ENCODE results near the gene ARHGAP33. TPM values are rescaled to one million over a fixed set of nuclear protein-coding genes. Genes with fewer than 3 reads are reported as not detected.

Gene ARHGAP33
- total and polyA plus RNA-seq, 4 donors: 3.1 to 16.6 (median 12.2) TPM

DNA sequence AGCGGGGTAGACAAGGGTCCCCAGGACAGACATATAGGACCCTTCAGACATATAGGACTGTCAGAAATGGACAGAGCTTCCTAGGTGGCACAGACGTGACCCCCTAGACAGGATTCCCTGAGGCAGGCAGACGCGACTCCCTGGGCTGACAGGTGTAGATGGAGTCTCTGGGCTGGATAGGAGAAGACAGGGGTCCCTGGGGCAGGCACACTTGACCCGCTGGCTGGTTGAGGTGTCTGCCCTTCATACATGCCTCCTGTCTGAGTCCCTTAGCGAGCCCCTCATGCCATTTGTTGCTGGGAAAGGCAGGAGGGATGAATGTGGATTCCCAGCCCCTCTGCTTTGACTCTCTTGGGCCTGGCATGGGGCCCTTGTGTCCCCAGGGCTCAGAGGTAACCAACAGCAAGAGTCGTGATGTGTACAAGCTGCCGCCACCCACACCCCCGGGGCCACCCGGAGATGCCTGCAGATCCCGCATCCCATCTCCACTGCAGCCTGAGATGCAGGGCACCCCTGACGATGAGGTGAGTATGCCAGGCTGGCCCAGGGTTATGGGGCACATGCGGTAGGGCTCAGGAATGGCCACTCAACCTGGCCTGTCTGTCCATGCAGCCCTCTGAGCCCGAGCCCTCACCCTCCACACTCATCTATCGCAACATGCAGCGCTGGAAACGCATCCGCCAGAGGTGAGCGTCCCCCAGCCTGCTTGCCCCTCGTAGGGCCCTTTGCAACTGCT lies 21.6 kb upstream of the ARHGAP33 start:
- ATAC-seq (ENCODE audit: insufficient read depth, low FRiP score): no peak
- DNase-seq: no peak
- WGBS, 2 donors: 96 to 98% methylated on average over 20 of the region's 20 CpGs
- Histone ChIP-seq H3K27ac (ENCODE audit: low read depth in 1 of 2, low read length in 1 of 2) (no peak overlapping the region), H3K36me3 (ENCODE audit: control insufficient read depth in 4 of 4, insufficient read depth in 4 of 4, low read length in 4 of 4) (peaks cover 0 to 26% (median 12%) of the 10 kb centered on the region in 4 donors), H3K4me1 (ENCODE audit: control insufficient read depth in 5 of 5, insufficient read depth in 5 of 5, low read length in 5 of 5) (peaks cover 0 to 36% (median 16%) of the 10 kb centered on the region in 5 donors), H3K9ac (ENCODE audit: insufficient read depth in 1 of 2, low read length in 2 of 2) (no peak overlapping the region), H3K9me3 (ENCODE audit: control insufficient read depth in 4 of 4, insufficient read depth in 3 of 4, low read length in 3 of 4) (peaks cover 0 to 1% (median 0%) of the 10 kb centered on the region in 4 donors), H3K4me3 (no peak overlapping the region), H3K27me3 (ENCODE audit: control insufficient read depth in 3 of 3, insufficient read depth in 3 of 3, low read length in 2 of 3) (peaks cover 0 to 4% (median 0%) of the 10 kb centered on the region in 3 donors)
- TF ChIP-seq, protein P1, sequence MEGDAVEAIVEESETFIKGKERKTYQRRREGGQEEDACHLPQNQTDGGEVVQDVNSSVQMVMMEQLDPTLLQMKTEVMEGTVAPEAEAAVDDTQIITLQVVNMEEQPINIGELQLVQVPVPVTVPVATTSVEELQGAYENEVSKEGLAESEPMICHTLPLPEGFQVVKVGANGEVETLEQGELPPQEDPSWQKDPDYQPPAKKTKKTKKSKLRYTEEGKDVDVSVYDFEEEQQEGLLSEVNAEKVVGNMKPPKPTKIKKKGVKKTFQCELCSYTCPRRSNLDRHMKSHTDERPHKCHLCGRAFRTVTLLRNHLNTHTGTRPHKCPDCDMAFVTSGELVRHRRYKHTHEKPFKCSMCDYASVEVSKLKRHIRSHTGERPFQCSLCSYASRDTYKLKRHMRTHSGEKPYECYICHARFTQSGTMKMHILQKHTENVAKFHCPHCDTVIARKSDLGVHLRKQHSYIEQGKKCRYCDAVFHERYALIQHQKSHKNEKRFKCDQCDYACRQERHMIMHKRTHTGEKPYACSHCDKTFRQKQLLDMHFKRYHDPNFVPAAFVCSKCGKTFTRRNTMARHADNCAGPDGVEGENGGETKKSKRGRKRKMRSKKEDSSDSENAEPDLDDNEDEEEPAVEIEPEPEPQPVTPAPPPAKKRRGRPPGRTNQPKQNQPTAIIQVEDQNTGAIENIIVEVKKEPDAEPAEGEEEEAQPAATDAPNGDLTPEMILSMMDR (IDR thresholded peaks at IDR 0.05; ENCODE audit: control extremely low read depth, extremely low read depth): no peak

DNA sequence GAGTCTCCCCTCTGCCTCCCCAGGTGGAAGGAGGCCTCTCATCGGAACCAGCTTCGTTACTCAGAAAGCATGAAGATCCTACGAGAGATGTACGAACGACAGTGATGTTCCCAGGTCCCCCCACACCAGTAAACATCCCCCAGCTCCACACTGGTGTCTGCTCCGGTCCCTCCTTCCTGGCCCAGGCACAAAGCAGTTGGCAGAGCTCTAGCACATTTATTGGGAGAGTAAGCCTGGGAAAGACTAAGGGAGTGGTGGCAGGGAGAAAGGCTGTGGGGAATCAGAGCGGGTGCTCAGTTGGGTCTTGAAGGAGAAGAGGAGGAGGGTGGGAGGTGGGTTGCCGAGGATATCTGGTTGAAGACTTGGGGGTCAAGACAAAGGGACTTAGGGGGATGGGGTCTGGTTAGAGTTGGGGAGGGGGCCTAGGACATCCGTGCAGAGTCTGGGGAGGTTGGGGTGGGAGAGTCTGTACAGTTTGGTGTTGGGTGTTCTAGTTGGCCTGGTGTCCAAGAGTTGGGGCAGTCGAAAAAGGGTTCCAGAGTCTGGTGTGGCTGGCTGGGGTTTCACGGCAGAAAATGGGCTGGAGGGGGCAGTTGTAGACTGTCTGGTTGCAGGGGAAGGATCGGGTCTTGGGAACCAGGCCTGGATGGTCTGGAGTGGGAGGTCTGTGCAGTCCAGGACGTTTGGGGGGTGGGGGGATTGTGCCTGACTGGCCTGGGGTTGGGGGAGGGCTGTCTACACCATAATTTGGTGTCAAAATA lies 20.8 kb upstream of the ARHGAP33 start:
- Histone ChIP-seq H3K36me3 (ENCODE audit: control insufficient read depth in 4 of 4, insufficient read depth in 4 of 4, low read length in 4 of 4) (peaks cover 0 to 26% (median 14%) of the 10 kb centered on the region in 4 donors), H3K4me1 (ENCODE audit: control insufficient read depth in 5 of 5, insufficient read depth in 5 of 5, low read length in 5 of 5) (peaks cover 0 to 35% (median 14%) of the 10 kb centered on the region in 5 donors), H3K9me3 (ENCODE audit: control insufficient read depth in 4 of 4, insufficient read depth in 3 of 4, low read length in 3 of 4) (peaks cover 0 to 1% (median 0%) of the 10 kb centered on the region in 4 donors), H3K4me3 (no peak overlapping the region), H3K27ac (ENCODE audit: low read depth in 1 of 2, low read length in 1 of 2) (peak overlapping the region in 1 of 2 donors; percentile 97), H3K27me3 (ENCODE audit: control insufficient read depth in 3 of 3, insufficient read depth in 3 of 3, low read length in 2 of 3) (peaks cover 0 to 4% (median 0%) of the 10 kb centered on the region in 3 donors), H3K9ac (ENCODE audit: insufficient read depth in 1 of 2, low read length in 2 of 2) (peak overlapping the region in 1 of 2 donors; percentile 65)
- TF ChIP-seq, protein P1 (IDR thresholded peaks at IDR 0.05; ENCODE audit: control extremely low read depth, extremely low read depth): no peak
- no peak for ATAC-seq (ENCODE audit: insufficient read depth, low FRiP score)
- DNase-seq: peak in 1 of 3 donors; percentile 13
- WGBS, 2 donors: 88 to 93% methylated on average over 13 of the region's 13 CpGs

DNA sequence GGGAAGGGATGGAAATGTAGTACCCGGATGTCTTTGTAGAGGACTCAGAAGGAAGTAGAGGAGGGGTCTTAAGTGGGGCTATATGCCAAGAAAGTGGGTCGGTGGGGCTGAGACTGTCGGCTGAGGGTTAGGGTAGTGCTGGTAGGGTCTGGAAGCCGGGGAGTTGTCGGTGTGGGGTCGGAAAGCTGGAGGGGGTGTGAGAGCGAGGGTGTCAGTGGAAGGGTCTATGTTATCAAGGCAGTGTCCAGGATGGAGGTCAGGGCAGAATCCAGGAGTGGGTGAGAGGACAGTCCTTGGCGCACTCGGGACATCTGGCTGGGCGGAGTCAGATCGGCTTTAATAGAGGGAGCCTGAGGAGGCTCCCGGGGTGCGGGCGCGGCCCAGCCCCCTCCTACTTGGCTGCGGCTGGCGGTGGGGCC lies 20.2 kb upstream of the ARHGAP33 start:
- ATAC-seq (ENCODE audit: insufficient read depth, low FRiP score) (no peak), DNase-seq (no peak)
- H3K4me3 ChIP-seq: no peak overlapping the region
- peaks cover 0 to 26% (median 15%) of the 10 kb centered on the region in 4 donors for H3K36me3 ChIP-seq (ENCODE audit: control insufficient read depth in 4 of 4, insufficient read depth in 4 of 4, low read length in 4 of 4)
- peak overlapping the region in 1 of 2 donors; percentile 65 for H3K9ac ChIP-seq (ENCODE audit: insufficient read depth in 1 of 2, low read length in 2 of 2)
- peaks cover 0 to 32% (median 14%) of the 10 kb centered on the region in 5 donors for H3K4me1 ChIP-seq (ENCODE audit: control insufficient read depth in 5 of 5, insufficient read depth in 5 of 5, low read length in 5 of 5)
- TF ChIP-seq, protein P1 (IDR thresholded peaks at IDR 0.05; ENCODE audit: control extremely low read depth, extremely low read depth): no peak
- peaks cover 0 to 4% (median 0%) of the 10 kb centered on the region in 3 donors for H3K27me3 ChIP-seq (ENCODE audit: control insufficient read depth in 3 of 3, insufficient read depth in 3 of 3, low read length in 2 of 3)
- peak overlapping the region; percentile 88 to 97 for H3K27ac ChIP-seq (ENCODE audit: low read depth in 1 of 2, low read length in 1 of 2)
- peaks cover 0 to 1% (median 0%) of the 10 kb centered on the region in 4 donors for H3K9me3 ChIP-seq (ENCODE audit: control insufficient read depth in 4 of 4, insufficient read depth in 3 of 4, low read length in 3 of 4)
- WGBS, 2 donors: 46 to 62% methylated on average over 13 to 17 of the region's 17 CpGs

Measured in lung (tissue), 12 donors.